ENCODE data around the gene GNAI3. TPM values are rescaled to one million over a fixed set of nuclear protein-coding genes. Genes with fewer than 3 reads are reported as not detected.
"Not testable (repeated sequence)": the region's sequence is repeated elsewhere in the genome, so short reads cannot be mapped to it uniquely, and the experiment has no call there.

Gene GNAI3
- total RNA-seq, 1 donor from 2014 or later, result 6.6 TPM

DNA sequence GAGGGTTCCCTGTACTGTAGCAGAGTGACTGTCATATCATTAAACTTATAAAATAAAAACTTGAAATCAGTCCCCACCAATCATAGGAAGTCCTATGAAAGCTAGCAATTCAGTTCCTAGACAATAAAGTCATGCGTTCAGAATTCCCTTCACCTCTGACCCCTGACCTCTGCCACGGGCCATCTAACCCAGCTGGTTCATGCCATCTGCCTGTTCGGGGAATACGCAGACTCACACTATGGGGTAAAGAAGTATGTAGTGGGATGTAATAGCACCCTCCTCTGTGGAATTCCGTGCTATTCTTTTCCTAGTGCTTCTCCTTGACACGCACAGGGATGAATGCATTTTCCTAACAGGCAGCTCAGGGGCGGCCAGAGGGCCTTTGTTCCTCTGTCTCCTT is 109.6 kb downstream of the GNAI3 start:
- no peak for DNase-seq (ENCODE audit: low read depth)

DNA sequence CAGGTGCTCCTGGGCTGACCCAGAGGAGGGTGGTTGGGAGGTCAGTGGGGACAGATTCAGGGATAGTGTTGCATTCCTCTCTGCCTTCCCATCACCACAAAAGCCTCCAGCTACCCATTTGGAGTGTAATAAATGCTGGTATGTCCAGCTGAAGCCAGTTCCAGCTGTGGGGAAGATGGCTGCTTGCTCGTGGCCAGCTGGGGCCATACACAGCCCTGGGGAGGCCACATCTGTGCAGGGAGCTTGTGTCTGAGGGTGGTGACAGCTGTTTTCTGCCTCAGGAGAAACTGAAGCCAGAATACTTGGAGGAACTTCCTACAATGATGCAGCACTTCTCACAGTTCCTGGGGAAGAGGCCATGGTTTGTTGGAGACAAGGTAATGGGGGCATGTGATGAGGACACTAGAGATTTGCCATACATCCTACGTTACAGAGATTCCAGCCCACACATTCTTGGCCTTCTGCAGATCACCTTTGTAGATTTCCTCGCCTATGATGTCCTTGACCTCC is 110.2 kb downstream of the GNAI3 start:
- peak; percentile 40 for DNase-seq (ENCODE audit: low read depth)

DNA sequence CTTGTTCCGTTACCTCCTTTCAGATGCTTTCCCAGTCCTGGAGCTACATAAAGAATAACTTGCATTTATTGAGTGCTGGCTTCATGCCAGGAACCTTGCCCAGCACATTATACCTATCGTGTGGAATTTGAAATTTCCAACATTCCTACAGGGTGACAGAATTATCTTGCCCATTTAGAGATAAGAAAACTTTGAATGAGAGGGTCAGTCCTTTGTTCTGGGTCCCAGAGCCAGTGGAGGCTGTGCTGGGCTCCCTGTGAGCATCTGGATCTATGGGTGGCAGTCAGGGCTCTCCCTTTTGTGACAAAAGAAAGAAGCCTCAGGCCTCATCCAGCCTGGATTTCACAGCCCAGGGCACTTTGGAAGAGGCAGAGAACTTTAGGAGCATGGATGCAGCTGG is 110.7 kb downstream of the GNAI3 start:
- no peak for DNase-seq (ENCODE audit: low read depth)

DNA sequence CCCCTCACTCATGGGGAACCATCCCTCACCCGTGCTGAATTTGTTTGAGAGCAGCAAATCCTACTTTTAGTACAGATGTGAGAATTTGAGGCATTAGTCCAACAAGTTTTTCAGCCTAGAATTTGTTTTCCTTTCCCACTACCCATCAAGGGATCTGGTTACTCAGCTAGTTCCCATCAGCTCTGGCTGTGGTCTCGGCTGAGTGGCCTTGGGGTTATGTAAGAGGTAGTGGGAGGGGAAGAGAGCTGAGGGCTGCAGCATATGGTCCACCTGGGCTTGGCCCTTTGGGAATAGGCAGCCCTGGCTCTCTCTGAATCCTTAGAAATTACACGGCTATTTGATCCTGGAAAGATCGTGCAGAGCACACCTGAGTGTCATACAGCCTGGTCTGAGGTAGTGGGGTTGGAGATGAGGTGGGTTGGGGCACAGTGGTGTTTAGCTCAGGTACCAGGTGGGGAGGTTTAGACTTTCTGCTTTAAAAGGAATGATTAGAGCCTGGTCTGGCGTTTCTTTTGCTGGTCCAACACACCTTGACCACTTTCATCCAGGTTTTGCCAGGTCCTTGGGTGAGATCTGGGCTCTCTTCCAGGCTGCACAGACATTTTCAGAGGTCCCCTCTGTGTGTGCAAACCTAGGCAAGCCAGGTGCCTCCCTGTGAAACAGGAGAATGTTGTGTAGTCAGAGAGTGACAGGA is 111.7 kb downstream of the GNAI3 start:
- DNase-seq (ENCODE audit: low read depth), result no peak

DNA sequence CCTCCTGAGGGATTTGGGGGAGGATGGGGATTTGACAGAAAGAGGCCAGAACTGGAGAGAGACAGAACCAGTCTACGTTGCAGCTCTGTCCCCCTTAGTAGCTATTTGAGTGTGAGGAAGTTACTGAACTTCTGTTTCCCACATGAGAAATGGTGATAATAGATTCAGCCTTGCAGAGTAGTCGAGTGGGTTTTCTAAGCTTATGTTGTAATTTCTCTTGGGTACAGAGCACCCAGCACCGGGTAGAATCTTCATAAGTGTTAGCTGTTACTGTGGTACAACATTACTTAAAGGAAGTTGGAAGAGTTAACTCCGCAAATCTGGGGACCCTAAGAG is 112.2 kb downstream of the GNAI3 start:
- DNase-seq (ENCODE audit: low read depth), result not testable (repeated sequence)

DNA sequence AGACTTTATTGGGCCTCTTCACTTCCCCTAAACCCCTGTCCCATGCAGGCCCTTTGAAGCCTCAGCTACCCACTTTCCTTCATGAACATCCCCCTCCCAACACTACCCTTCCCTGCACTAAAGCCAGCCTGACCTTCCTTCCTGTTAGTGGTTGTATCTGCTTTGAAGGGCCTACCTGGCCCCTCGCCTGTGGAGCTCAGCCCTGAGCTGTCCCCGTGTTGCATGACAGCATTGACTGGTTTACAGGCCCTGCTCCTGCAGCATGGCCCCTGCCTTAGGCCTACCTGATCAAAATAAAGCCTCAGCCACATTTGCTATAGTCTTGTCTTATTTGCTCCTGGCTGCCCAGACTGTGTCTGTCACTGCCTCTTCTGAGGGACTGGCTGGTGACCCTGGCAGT is 113.0 kb downstream of the GNAI3 start:
- no peak for DNase-seq (ENCODE audit: low read depth)

DNA sequence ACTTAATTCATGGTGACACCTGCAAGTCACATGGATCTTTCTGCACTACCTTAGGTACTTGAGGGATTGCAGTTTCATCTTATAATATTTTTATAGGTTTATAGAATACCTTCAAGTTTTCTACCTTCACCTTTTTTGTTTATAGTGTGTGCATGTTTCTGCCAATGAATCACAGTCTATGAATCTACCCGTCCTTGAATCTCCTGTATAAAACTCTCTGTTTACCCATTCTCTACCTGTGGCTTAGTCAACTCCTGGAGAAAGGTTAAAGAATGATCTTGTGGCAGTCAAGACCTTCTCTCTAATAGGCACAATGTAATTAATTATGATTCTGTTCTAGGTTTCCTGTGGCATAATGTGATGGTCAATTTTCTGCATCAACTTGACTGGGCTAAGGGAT is 116.3 kb downstream of the GNAI3 start:
- DNase-seq (ENCODE audit: low read depth), result no peak

DNA sequence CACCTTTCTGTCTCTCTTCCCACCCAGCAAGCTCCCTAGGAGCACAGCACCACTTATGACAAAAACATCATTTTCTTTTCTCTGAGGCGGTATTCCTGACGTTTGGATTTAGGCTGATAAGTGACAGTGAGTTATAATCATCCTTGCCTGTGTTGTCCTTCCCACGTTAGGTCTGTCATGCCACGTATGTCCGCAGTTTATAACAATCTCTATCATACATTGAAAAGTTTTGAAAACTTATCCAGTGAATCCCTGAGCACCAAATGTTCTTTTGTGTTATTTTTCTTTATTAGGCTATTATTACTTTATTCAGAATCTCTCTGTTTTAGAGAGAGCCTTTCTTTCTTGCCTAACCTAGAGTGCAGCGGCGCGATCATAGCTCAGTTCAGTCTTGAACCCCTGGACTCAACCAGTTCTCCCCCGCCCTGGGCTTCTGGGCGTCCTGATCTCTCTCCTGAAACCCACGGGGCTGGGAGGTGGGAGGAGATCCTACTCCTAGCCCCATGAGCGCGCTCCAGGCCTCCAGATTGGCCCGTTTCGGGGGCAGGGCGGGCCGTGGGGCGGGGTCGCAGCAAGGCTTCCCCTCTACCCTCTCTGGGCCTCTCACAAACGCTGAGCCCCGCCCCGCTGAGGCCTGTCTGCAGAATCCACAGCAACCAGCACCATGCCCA is 119.2 kb downstream of the GNAI3 start, which contains the start of gene GSTM2:
Gene GSTM2 (plus strand): TSS at position 606 of the 671 bp plus-strand sequence. CDS start 59 bp downstream, at position 665.
- peak; percentile 91 for DNase-seq (ENCODE audit: low read depth)

MicroRNAs encoded within 50 kb of the gene (microRNA counts, 767-probe panel; counts per million panel counts)
- microRNA hsa-miR-197-3p, result not detected

Other genes with a start within 250 kb of the GNAI3 start
- 1.1 TPM in 1 of 2 replicates, not detected in the other for gene MYBPHL, start 241.6 kb upstream of the GNAI3 start, total RNA-seq
- 61.8 and 69.7 TPM in 2 replicates for gene SORT1, start 150.7 kb upstream of the GNAI3 start, total RNA-seq
- 58.4 and 72.8 TPM in 2 replicates for gene PSMA5, start 122.2 kb upstream of the GNAI3 start, total RNA-seq
- gene SYPL2, start 82.1 kb upstream of the GNAI3 start, total RNA-seq, result 14.7 and 15.8 TPM in 2 replicates
- 6.1 and 6.7 TPM in 2 replicates for gene ATXN7L2, start 64.7 kb upstream of the GNAI3 start, total RNA-seq
- 3.9 and 6.1 TPM in 2 replicates for gene CYB561D1, start 54.5 kb upstream of the GNAI3 start, total RNA-seq
- 0.37 and 0.42 TPM in 2 replicates for gene AMIGO1, start 38.9 kb upstream of the GNAI3 start, total RNA-seq
- gene GPR61, start 8.7 kb upstream of the GNAI3 start, total RNA-seq, result 0.13 and 0.21 TPM in 2 replicates
- gene GNAT2, start 71.0 kb downstream of the GNAI3 start, total RNA-seq, result 0.13 TPM in 1 of 2 replicates, not detected in the other
- 54.9 and 60.4 TPM in 2 replicates for gene AMPD2, start 71.2 kb downstream of the GNAI3 start, total RNA-seq
- 5.5 and 5.8 TPM in 2 replicates for gene GSTM4, start 107.5 kb downstream of the GNAI3 start, total RNA-seq
- 22.6 and 28.5 TPM in 2 replicates for gene GSTM2, start 119.4 kb downstream of the GNAI3 start, total RNA-seq
- gene GSTM1, start 139.2 kb downstream of the GNAI3 start, total RNA-seq, result 0.48 and 0.83 TPM in 2 replicates
- gene GSTM5, start 163.6 kb downstream of the GNAI3 start, total RNA-seq, result not detected in 2 replicates
- gene GSTM3, start 192.4 kb downstream of the GNAI3 start, total RNA-seq, result 11.5 and 20.6 TPM in 2 replicates
- not detected in 2 replicates for gene EPS8L3, start 215.3 kb downstream of the GNAI3 start, total RNA-seq